Stomach (tissue), 4 donors: Measurements from ENCODE around the gene SLC44A2.

ENCODE experiments used
- POLR2A ChIP-seq, 4 donors: fragments of 450-650 bp; IDR thresholded peaks; one replicate each; pipeline ENCODE4 v1.6.1; 2016; ENCODE audit warnings: antibody characterized with exemption in 4 of 4, control low read depth in 2 of 4, mild to moderate bottlenecking in 1 of 4, moderate library complexity in 1 of 4
- POLR2AphosphoS5 ChIP-seq, 3 donors: sonication (generic); formaldehyde crosslinking; IDR thresholded peaks; one replicate each; pipeline ENCODE4 v1.6.1; 2016; ENCODE audit warnings: antibody characterized with exemption in 3 of 3
- TF ChIP-seq, protein P1 (sequence below), 7 experiments: fragments of 450-650 bp in 4 of 7; fragments of 200-600 bp in 3 of 7; sonication (generic) in 3 of 7; IDR thresholded peaks; one replicate each; pipeline ENCODE4 v1.5.1; 2016 to 2019; ENCODE audit warnings: antibody characterized with exemption in 7 of 7, control low read depth in 2 of 7, mild to moderate bottlenecking in 1 of 7

- TF ChIP-seq POLR2A (IDR thresholded peaks at IDR 0.05) (no peak), POLR2AphosphoS5 (IDR thresholded peaks at IDR 0.05) (peak in 2 of 3 donors; percentile 57 to 86)
- TF ChIP-seq, protein P1, sequence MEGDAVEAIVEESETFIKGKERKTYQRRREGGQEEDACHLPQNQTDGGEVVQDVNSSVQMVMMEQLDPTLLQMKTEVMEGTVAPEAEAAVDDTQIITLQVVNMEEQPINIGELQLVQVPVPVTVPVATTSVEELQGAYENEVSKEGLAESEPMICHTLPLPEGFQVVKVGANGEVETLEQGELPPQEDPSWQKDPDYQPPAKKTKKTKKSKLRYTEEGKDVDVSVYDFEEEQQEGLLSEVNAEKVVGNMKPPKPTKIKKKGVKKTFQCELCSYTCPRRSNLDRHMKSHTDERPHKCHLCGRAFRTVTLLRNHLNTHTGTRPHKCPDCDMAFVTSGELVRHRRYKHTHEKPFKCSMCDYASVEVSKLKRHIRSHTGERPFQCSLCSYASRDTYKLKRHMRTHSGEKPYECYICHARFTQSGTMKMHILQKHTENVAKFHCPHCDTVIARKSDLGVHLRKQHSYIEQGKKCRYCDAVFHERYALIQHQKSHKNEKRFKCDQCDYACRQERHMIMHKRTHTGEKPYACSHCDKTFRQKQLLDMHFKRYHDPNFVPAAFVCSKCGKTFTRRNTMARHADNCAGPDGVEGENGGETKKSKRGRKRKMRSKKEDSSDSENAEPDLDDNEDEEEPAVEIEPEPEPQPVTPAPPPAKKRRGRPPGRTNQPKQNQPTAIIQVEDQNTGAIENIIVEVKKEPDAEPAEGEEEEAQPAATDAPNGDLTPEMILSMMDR (IDR thresholded peaks at IDR 0.05) = no peak
Observed at GRCh38 chr19:10612499-10613119, 12.7 kb upstream of the SLC44A2 start.
